A549 (cell line): ENCODE results near the gene ACSF3.

ENCODE experiments used
- CBX8 ChIP-seq: fragments of 200-600 bp; sonication (generic); IDR thresholded peaks from 2 replicates; pipeline ENCODE4 v1.6.1; 2016
- CTCF ChIP-seq: fragments of >200 bp; sonication (Bioruptor Twin); formaldehyde crosslinking; IDR thresholded peaks from 3 replicates; pipeline ENCODE4 v1.5.1; 2016
- ELK1 ChIP-seq: fragments of 150-350 bp; IDR thresholded peaks from 2 replicates; pipeline ENCODE4 v1.6.1; 2014; ENCODE audit warnings: low read depth, mild to moderate bottlenecking, low read length
- EP300 ChIP-seq, 2 experiments: fragments of >200 bp; sonication (Bioruptor Twin); formaldehyde crosslinking; IDR thresholded peaks; 2 replicates in 1 of 2; 3 replicates in 1 of 2; pipeline ENCODE4 v1.6.1; 2016 to 2017
- HES2 ChIP-seq: fragments of >200 bp; sonication (Bioruptor Twin); formaldehyde crosslinking; IDR thresholded peaks from 2 replicates; pipeline ENCODE4 v1.6.1; 2016
- HOXB13 ChIP-seq: fragments of 250-450 bp; sonication (Bioruptor Pico); IDR thresholded peaks from 2 replicates; pipeline ENCODE4 v1.5.0; 2020; ENCODE audit warnings: low read depth, mild to moderate bottlenecking, moderate library complexity
- JUN ChIP-seq, 2 experiments: fragments of >200 bp; sonication (Bioruptor Twin); formaldehyde crosslinking; IDR thresholded peaks; 2 replicates in 1 of 2; 3 replicates in 1 of 2; pipeline ENCODE4 v1.6.1; 2016 to 2017
- POLR2A ChIP-seq: IDR thresholded peaks from 2 replicates; pipeline ENCODE4 v1.6.1; 2012; ENCODE audit warnings: mild to moderate bottlenecking, low read length
- POLR2AphosphoS2 ChIP-seq: conservative IDR thresholded peaks from 2 replicates; pipeline ENCODE4 v1.6.1; 2012; ENCODE audit warnings: low read length, improper control_type of control experiment, inconsistent platforms
- RCOR1 ChIP-seq: fragments of 150-350 bp; IDR thresholded peaks from 2 replicates; pipeline ENCODE4 v1.6.1; 2014; ENCODE audit warnings: antibody characterized with exemption, low read length, low read depth
- REST ChIP-seq: fragments of 200-600 bp; sonication (generic); IDR thresholded peaks from 2 replicates; pipeline ENCODE4 v1.6.1; 2016; ENCODE audit warnings: antibody characterized with exemption, mild to moderate bottlenecking, moderate library complexity
- USF2 ChIP-seq: fragments of 450-650 bp; IDR thresholded peaks from 2 replicates; pipeline ENCODE4 v1.6.1; 2014; ENCODE audit warnings: antibody characterized with exemption
- ZFP36 ChIP-seq: fragments of 450-650 bp; IDR thresholded peaks from 2 replicates; pipeline ENCODE4 v1.6.1; 2014; ENCODE audit warnings: borderline replicate concordance; ENCODE audit not compliant: partially characterized antibody
- TF ChIP-seq, protein P1 (sequence below): fragments of >200 bp; sonication (Bioruptor Twin); formaldehyde crosslinking; IDR thresholded peaks from 3 replicates; pipeline ENCODE4 v1.6.1; 2016

GRCh38 chr16:89174055-89174827 lies 80.6 kb downstream of the ACSF3 start:
- no peak for TF ChIP-seq HOXB13 (CRISPR knock-in tag)
- TF ChIP-seq POLR2A: no peak
- TF ChIP-seq CTCF: no peak
- no peak for TF ChIP-seq ELK1
- no peak for TF ChIP-seq JUN (IDR thresholded peaks at IDR 0.05)
- TF ChIP-seq, protein P1, sequence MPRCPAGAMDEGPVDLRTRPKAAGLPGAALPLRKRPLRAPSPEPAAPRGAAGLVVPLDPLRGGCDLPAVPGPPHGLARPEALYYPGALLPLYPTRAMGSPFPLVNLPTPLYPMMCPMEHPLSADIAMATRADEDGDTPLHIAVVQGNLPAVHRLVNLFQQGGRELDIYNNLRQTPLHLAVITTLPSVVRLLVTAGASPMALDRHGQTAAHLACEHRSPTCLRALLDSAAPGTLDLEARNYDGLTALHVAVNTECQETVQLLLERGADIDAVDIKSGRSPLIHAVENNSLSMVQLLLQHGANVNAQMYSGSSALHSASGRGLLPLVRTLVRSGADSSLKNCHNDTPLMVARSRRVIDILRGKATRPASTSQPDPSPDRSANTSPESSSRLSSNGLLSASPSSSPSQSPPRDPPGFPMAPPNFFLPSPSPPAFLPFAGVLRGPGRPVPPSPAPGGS: no peak
- TF ChIP-seq RCOR1: no peak
- TF ChIP-seq REST: no peak
- TF ChIP-seq HES2: no peak
- TF ChIP-seq USF2: no peak
- TF ChIP-seq POLR2AphosphoS2: no peak
- no peak for TF ChIP-seq EP300 (IDR thresholded peaks at IDR 0.05)
- TF ChIP-seq ZFP36: no peak
- TF ChIP-seq CBX8: no peak
